Medulla oblongata (tissue), 1 donor: ENCODE data around the gene MXD3.
"Not testable (repeated sequence)": the region's sequence is repeated elsewhere in the genome, so short reads cannot be mapped to it uniquely, and the experiment has no call there.

Experiments
- DNase-seq: peaks from one replicate; pipeline ENCODE4 v3.0.0-alpha.2; 2015; ENCODE audit errors: extremely low spot score

The MXD3 gene

GRCh38 chr5:177265395-177265794, 46.3 kb downstream of the MXD3 start:
- no peak for DNase-seq

- DNase-seq = no peak
Measured at GRCh38 chr5:177264178-177264577, 47.5 kb downstream of the MXD3 start.

GRCh38 chr5:177261510-177261909, 50.2 kb downstream of the MXD3 start:
- no peak for DNase-seq

GRCh38 chr5:177260961-177261360, 50.7 kb downstream of the MXD3 start:
- no peak for DNase-seq

- DNase-seq = not testable (repeated sequence)
Measured at GRCh38 chr5:177258711-177259110, 53.0 kb downstream of the MXD3 start.
